SU-DHL-6 (cell line): ENCODE data around the gene ID3.

Source experiments
- EZH2phosphoT487 ChIP-seq: fragments of 200-600 bp; sonication (generic), shearing (Covaris generic); conservative IDR thresholded peaks from 2 replicates; pipeline ENCODE4 v1.6.1; 2018; ENCODE audit warnings: mild to moderate bottlenecking, antibody characterized with exemption, low read length, moderate library complexity, mixed read lengths
- TF ChIP-seq, protein P1 (sequence below): fragments of 200-600 bp; sonication (generic); IDR thresholded peaks from one replicate; pipeline ENCODE4 v1.5.1; 2017; ENCODE audit warnings: antibody characterized with exemption, mild to moderate bottlenecking, low read length, moderate library complexity; ENCODE audit not compliant: insufficient read depth, poor library complexity, severe bottlenecking

DNA sequence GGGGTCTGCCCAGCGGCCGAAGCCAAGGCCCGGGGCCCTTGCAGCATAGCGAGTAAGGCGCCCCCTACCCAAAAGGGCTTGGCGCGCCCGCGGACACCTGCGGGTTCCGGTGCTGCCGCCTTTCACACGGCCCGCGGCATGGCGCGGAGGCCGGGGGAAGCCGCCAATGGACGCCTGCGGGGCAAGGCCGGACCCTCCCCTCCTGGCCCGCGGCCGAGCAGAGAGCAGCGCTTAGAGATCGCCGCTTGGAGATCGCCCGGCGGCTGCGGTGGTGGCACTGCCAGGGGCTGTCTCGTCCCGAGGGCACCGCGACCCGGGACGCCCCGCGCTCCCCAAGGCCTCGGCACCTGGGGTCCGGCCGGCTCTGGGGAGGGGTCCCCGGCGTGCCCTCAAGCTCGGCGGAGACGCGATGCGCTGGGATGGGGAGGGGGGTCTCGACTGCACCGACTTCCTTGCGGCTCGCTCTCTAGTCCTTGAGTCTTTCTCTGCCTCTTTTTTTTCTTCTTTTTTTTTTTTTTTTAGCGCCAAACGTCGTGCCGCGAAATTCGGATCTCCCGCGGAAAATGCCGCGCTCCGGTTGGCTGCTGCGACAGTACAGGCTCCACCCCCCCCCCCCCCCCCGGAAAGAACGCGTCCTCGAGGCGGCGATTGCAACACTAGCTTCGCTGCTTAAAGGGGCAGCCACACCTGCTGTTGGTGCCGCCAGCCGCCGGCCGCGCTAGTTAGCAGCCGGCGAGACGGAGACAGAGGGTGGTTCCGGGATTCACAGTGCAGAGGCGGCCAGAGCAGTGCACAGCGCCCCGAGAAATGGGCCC, 28.3 kb downstream of the ID3 start, which contains the start of gene E2F2:
- no peak for TF ChIP-seq EZH2phosphoT487
- TF ChIP-seq, protein P1, sequence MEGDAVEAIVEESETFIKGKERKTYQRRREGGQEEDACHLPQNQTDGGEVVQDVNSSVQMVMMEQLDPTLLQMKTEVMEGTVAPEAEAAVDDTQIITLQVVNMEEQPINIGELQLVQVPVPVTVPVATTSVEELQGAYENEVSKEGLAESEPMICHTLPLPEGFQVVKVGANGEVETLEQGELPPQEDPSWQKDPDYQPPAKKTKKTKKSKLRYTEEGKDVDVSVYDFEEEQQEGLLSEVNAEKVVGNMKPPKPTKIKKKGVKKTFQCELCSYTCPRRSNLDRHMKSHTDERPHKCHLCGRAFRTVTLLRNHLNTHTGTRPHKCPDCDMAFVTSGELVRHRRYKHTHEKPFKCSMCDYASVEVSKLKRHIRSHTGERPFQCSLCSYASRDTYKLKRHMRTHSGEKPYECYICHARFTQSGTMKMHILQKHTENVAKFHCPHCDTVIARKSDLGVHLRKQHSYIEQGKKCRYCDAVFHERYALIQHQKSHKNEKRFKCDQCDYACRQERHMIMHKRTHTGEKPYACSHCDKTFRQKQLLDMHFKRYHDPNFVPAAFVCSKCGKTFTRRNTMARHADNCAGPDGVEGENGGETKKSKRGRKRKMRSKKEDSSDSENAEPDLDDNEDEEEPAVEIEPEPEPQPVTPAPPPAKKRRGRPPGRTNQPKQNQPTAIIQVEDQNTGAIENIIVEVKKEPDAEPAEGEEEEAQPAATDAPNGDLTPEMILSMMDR: peak; percentile 23
